PC-3 (cell line): ENCODE measurements around the gene ARMC5. TPM values are rescaled to one million over a fixed set of nuclear protein-coding genes. Genes with fewer than 3 reads are reported as not detected.
"Not testable (repeated sequence)": the region's sequence is repeated elsewhere in the genome, so short reads cannot be mapped to it uniquely, and the experiment has no call there.

Source experiments
- ATAC-seq: fragments of 200-7000 bp; cut with Tn5 transposase; 2 replicates; pipeline ENCODE4 v1.9.1; 2020; ENCODE audit warnings: mild to moderate bottlenecking, moderate library complexity
- BruUV-seq: library from RNA; stranded (reverse); fragments of 400-500 nt; replicated peaks from 2 replicates; lab custom pipeline; 2021; lab: Mats Ljungman, UMichigan
- CTCF ChIA-PET: fragments of 300-600 bp; sonication (Branson Sonifier 250); formaldehyde crosslinking; loops from one replicate; lab custom pipeline; 2022; ENCODE audit warnings: antibody characterized with exemption; lab: Charles Lee
- POLR2A ChIA-PET: fragments of 300-600 bp; sonication (Branson Sonifier 250); formaldehyde crosslinking; loops from one replicate; lab custom pipeline; 2022; ENCODE audit warnings: antibody characterized with exemption; ENCODE audit not compliant: unreplicated experiment; lab: Charles Lee
- DNase-seq: peaks from one replicate; pipeline ENCODE4 v3.0.0-alpha.2; 2015
- H2AFZ ChIP-seq: fragments of 300-600 bp; sonication (generic); 2 replicates; pipeline ENCODE4 v1.6.0; 2016; ENCODE audit warnings: antibody characterized with exemption, low read length
- H3F3A ChIP-seq: fragments of 300-600 bp; sonication (generic); one replicate; pipeline ENCODE4 v1.6.0; 2017; ENCODE audit warnings: antibody characterized with exemption, low read length, control low read depth, mild to moderate bottlenecking; ENCODE audit not compliant: unreplicated experiment
- H3K27ac ChIP-seq: fragments of 300-600 bp; sonication (generic); 2 replicates; pipeline ENCODE4 v1.5.1; 2016; ENCODE audit warnings: mild to moderate bottlenecking, low read length
- H3K27me3 ChIP-seq: fragments of 300-600 bp; sonication (generic); 2 replicates; pipeline ENCODE4 v1.6.1; 2016; ENCODE audit warnings: low read length, mixed read lengths
- H3K36me3 ChIP-seq: fragments of 300-600 bp; sonication (generic); 2 replicates; pipeline ENCODE4 v1.6.1; 2016; ENCODE audit warnings: low read depth, mixed run types, low read length, mixed read lengths
- H3K4me1 ChIP-seq: fragments of 300-600 bp; sonication (generic); 2 replicates; pipeline ENCODE4 v1.5.1; 2016; ENCODE audit warnings: low read length; ENCODE audit not compliant: insufficient read depth
- H3K4me2 ChIP-seq: fragments of 300-600 bp; sonication (generic); 2 replicates; pipeline ENCODE4 v1.6.0; 2016; ENCODE audit warnings: low read length
- H3K4me3 ChIP-seq: fragments of 300-600 bp; sonication (generic); 2 replicates; pipeline ENCODE4 v1.5.1; 2016; ENCODE audit warnings: mild to moderate bottlenecking, low read length, mixed read lengths
- H3K79me2 ChIP-seq: fragments of 300-600 bp; sonication (generic); 2 replicates; pipeline ENCODE4 v1.6.1; 2017; ENCODE audit warnings: low read length, mixed read lengths
- H3K9ac ChIP-seq: fragments of 300-600 bp; sonication (generic); 2 replicates; pipeline ENCODE4 v1.6.0; 2016; ENCODE audit warnings: mild to moderate bottlenecking, low read length
- H3K9me2 ChIP-seq: fragments of 300-600 bp; sonication (generic); replicated peaks from 2 replicates; pipeline ENCODE4 v1.6.1; 2016; ENCODE audit warnings: mixed run types, low read length, mixed read lengths
- H3K9me3 ChIP-seq: fragments of 300-600 bp; sonication (generic); 2 replicates; pipeline ENCODE4 v1.6.1; 2016; ENCODE audit warnings: low read length, mixed read lengths
- H4K20me1 ChIP-seq: fragments of 300-600 bp; sonication (generic); 2 replicates; pipeline ENCODE4 v1.6.1; 2016; ENCODE audit warnings: low read length, mixed read lengths
- EZH2 ChIP-seq: fragments of 300-600 bp; sonication (generic); IDR thresholded peaks from one replicate; pipeline ENCODE4 v1.6.1; 2017; ENCODE audit warnings: antibody characterized with exemption, mild to moderate bottlenecking, low read length; ENCODE audit not compliant: unreplicated experiment
- EZH2phosphoT487 ChIP-seq: fragments of 300-600 bp; sonication (generic); IDR thresholded peaks from 2 replicates; pipeline ENCODE4 v1.6.1; 2018; ENCODE audit warnings: mild to moderate bottlenecking, antibody characterized with exemption, low read length, borderline replicate concordance
- intact Hi-C: fragments of 100-400 bp; cut with micrococcal nuclease; formaldehyde crosslinking; loops from 2 replicates; pipeline ENCODE4 v1.9.0; 2023
- total RNA-seq: library from RNA; depleted of rRNA; stranded (reverse); fragments of >200 nt; gene quantifications from 2 replicates; pipeline ENCODE4 v1.2.3, GENCODE V29; 2014
- TF ChIP-seq, protein P1 (sequence below): fragments of 300-600 bp; sonication (generic); conservative IDR thresholded peaks from 2 replicates; pipeline ENCODE4 v1.5.1; 2017; ENCODE audit warnings: antibody characterized with exemption, low read depth, mild to moderate bottlenecking, low read length

The ARMC5 gene
- total RNA-seq, 1 experiment from 2014 or later: 5.8 TPM

DNA sequence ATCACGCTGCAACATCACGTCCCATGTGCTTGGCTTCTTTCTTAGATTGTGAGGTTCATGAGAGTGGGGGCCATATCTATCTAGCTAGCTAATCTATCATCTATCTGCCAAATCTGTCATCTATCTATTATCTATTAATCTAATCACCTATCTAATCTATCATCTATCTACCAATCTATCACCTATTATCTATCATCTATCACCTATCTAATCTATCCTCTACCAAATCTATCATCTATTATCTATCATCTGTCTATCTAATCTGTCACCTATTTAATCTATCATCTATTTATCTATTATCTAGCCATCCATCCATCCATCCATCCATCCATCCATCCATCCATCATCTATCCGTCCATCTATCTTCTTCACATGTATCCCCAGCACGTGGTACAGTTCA lies 45.4 kb upstream of the ARMC5 start:
- Histone ChIP-seq H3K9me3 (no peaks in the 10 kb centered on the region), H3K27me3 (no peaks in the 10 kb centered on the region; the same call in 1 of the 2 replicates), H3K79me2 (no peaks in the 10 kb centered on the region), H3K36me3 (no peaks in the 10 kb centered on the region), H3K9ac (no peak overlapping the region), H2AFZ (no peak overlapping the region), H3K4me2 (no peak overlapping the region), H3F3A (no peaks in the 10 kb centered on the region), H3K9me2 (no peaks in the 10 kb centered on the region), H3K4me3 (no peak overlapping the region), H3K4me1 (no peaks in the 10 kb centered on the region), H3K27ac (no peak overlapping the region), H4K20me1 (no peaks in the 10 kb centered on the region)
- ATAC-seq (no peak), DNase-seq (no peak)
- CTCF ChIA-PET: no interaction called here
- POLR2A ChIA-PET: no interaction called here
- no TSS peak for BruUV-seq
- intact Hi-C loops: no loop called here
- no peak for TF ChIP-seq EZH2
- TF ChIP-seq, protein P1, sequence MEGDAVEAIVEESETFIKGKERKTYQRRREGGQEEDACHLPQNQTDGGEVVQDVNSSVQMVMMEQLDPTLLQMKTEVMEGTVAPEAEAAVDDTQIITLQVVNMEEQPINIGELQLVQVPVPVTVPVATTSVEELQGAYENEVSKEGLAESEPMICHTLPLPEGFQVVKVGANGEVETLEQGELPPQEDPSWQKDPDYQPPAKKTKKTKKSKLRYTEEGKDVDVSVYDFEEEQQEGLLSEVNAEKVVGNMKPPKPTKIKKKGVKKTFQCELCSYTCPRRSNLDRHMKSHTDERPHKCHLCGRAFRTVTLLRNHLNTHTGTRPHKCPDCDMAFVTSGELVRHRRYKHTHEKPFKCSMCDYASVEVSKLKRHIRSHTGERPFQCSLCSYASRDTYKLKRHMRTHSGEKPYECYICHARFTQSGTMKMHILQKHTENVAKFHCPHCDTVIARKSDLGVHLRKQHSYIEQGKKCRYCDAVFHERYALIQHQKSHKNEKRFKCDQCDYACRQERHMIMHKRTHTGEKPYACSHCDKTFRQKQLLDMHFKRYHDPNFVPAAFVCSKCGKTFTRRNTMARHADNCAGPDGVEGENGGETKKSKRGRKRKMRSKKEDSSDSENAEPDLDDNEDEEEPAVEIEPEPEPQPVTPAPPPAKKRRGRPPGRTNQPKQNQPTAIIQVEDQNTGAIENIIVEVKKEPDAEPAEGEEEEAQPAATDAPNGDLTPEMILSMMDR: no peak
- TF ChIP-seq EZH2phosphoT487: no peak

DNA sequence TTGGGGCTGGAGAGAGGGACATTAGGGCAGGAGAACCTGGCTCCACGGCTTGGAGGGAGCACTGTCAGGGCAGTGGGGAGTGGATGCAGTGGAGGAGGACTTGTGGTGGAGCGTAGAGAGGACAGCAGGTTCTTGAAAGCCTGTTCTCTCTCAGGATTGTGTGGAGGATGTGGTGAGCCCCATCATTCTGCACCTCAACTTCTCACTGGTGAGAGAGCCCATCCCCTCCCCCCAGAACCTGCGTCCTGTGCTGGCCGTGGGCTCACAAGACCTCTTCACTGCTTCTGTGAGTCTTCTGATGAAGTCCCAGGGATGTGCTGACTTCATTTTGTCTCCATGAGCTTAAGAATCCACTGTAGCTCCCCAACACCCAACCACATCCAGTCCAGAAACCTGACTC lies 44.6 kb upstream of the ARMC5 start:
- no peak for DNase-seq
- no peaks in the 10 kb centered on the region for H3F3A ChIP-seq
- no peak overlapping the region for H2AFZ ChIP-seq
- POLR2A ChIA-PET: no interaction called here
- H3K9me3 ChIP-seq: no peaks in the 10 kb centered on the region
- CTCF ChIA-PET: no interaction called here
- no peak for TF ChIP-seq EZH2phosphoT487
- TF ChIP-seq EZH2: no peak
- no peaks in the 10 kb centered on the region for H3K9me2 ChIP-seq
- H3K9ac ChIP-seq: no peak overlapping the region
- H3K4me2 ChIP-seq: no peak overlapping the region
- no peak overlapping the region for H3K27ac ChIP-seq
- no peaks in the 10 kb centered on the region; the same call in 1 of the 2 replicates for H3K27me3 ChIP-seq
- H3K4me1 ChIP-seq: no peaks in the 10 kb centered on the region
- H3K36me3 ChIP-seq: no peaks in the 10 kb centered on the region
- no TSS peak for BruUV-seq
- H3K79me2 ChIP-seq: no peaks in the 10 kb centered on the region
- H3K4me3 ChIP-seq: no peak overlapping the region
- ATAC-seq: no peak
- intact Hi-C loops: no loop called here
- H4K20me1 ChIP-seq: no peaks in the 10 kb centered on the region

GRCh38 chr16:31416371-31416770 lies 42.9 kb upstream of the ARMC5 start:
- no TSS peak for BruUV-seq
- H3K9ac ChIP-seq: no peak overlapping the region
- ATAC-seq (no peak), DNase-seq (no peak)
- no peaks in the 10 kb centered on the region for H3K4me1 ChIP-seq
- no peak overlapping the region for H3K27ac ChIP-seq
- H4K20me1 ChIP-seq: no peaks in the 10 kb centered on the region
- no peak overlapping the region for H3K4me2 ChIP-seq
- CTCF ChIA-PET: no interaction called here
- no peaks in the 10 kb centered on the region for H3K9me3 ChIP-seq
- H2AFZ ChIP-seq: no peak overlapping the region
- no peaks in the 10 kb centered on the region for H3F3A ChIP-seq
- POLR2A ChIA-PET: no interaction called here
- H3K4me3 ChIP-seq: no peak overlapping the region
- H3K9me2 ChIP-seq: no peaks in the 10 kb centered on the region
- TF ChIP-seq EZH2 (no peak), EZH2phosphoT487 (no peak)
- TF ChIP-seq, protein P1: no peak
- H3K36me3 ChIP-seq: no peaks in the 10 kb centered on the region
- intact Hi-C loops: no loop called here
- H3K27me3 ChIP-seq: no peaks in the 10 kb centered on the region; the same call in 1 of the 2 replicates
- no peaks in the 10 kb centered on the region for H3K79me2 ChIP-seq

GRCh38 chr16:31417036-31417435 lies 42.3 kb upstream of the ARMC5 start:
- H3K4me2 ChIP-seq, POLR2A ChIA-PET, BruUV-seq: not testable (repeated sequence)

More at GRCh38 chr16:31417036-31417435, 42.3 kb upstream of the ARMC5 start:
- H3K4me3 ChIP-seq, ATAC-seq, H2AFZ ChIP-seq, H4K20me1 ChIP-seq, DNase-seq, H3K79me2 ChIP-seq, H3K9ac ChIP-seq, H3F3A ChIP-seq, H3K27ac ChIP-seq, H3K4me1 ChIP-seq, CTCF ChIA-PET, intact Hi-C loops, H3K9me3 ChIP-seq, H3K27me3 ChIP-seq, H3K36me3 ChIP-seq, H3K9me2 ChIP-seq: not testable (repeated sequence)
